Heart right ventricle (tissue), 16 donors: ENCODE data around the gene GPR68. TPM values are rescaled to one million over a fixed set of nuclear protein-coding genes. Genes with fewer than 3 reads are reported as not detected.
A peak's percentile ranks its signal among the peaks of the same experiment; 100 is the strongest.
"Not testable (repeated sequence)": the region's sequence is repeated elsewhere in the genome, so short reads cannot be mapped to it uniquely, and the experiment has no call there.

ENCODE experiments used
- ATAC-seq, 8 donors: fragments of 200-7000 bp; cut with Tn5 transposase; one replicate each; pipeline ENCODE4 v1.9.1; 2020; ENCODE audit warnings: mild to moderate bottlenecking in 8 of 8, moderate library complexity in 8 of 8, moderate number of reproducible peaks in 1 of 8
- DNase-seq, 2 donors: peaks; one replicate each; pipeline ENCODE4 v3.0.0-alpha.2; 2020
- H3K27ac ChIP-seq, 10 donors: fragments of 200-600 bp; sonication (generic) in 2 of 10; one replicate each; pipeline versions ENCODE4 v1.5.0 to v1.8.0; 2020 to 2022; ENCODE audit warnings: mild to moderate bottlenecking in 3 of 10
- H3K27me3 ChIP-seq, 7 donors: fragments of 200-600 bp; one replicate each; pipeline ENCODE4 v1.8.0; 2021 to 2022; ENCODE audit warnings: mild to moderate bottlenecking in 2 of 7
- H3K36me3 ChIP-seq, 9 donors: fragments of 200-600 bp; sonication (generic) in 1 of 9; one replicate each; pipeline versions ENCODE4 v1.5.0 to v1.8.0; 2020 to 2022; ENCODE audit warnings: mild to moderate bottlenecking in 2 of 9
- H3K4me1 ChIP-seq, 9 donors: fragments of 200-600 bp; sonication (generic) in 1 of 9; one replicate each; pipeline versions ENCODE4 v1.5.0 to v1.8.0; 2020 to 2022; ENCODE audit warnings: mild to moderate bottlenecking in 4 of 9
- H3K4me3 ChIP-seq, 10 donors: fragments of 200-600 bp; sonication (generic) in 2 of 10; one replicate each; pipeline versions ENCODE4 v1.5.0 to v1.8.0; 2020 to 2022; ENCODE audit warnings: mild to moderate bottlenecking in 7 of 10, moderate library complexity in 2 of 10
- H3K9me3 ChIP-seq, 11 donors: fragments of 200-600 bp in 10 of 11; sonication (generic) in 2 of 11; one replicate each; pipeline versions ENCODE4 v1.5.0 to v1.8.0; 2013 to 2022; ENCODE audit warnings: mild to moderate bottlenecking in 2 of 11, control low read depth in 1 of 11, moderate library complexity in 1 of 11
- CTCF ChIP-seq, 9 donors: fragments of 200-600 bp; sonication (generic) in 2 of 9; IDR thresholded peaks; one replicate each; pipeline versions ENCODE4 v1.5.0 to v1.8.0; 2021 to 2022; ENCODE audit warnings: antibody characterized with exemption in 9 of 9, mild to moderate bottlenecking in 5 of 9, moderate library complexity in 1 of 9
- WGBS, 2 donors: extraction: QIAGEN DNeasy Blood & Tissue Kit; methylation state at CpG; one replicate each; pipeline ENCODE4 v1.1.7; 2013; ENCODE audit warnings: inconsistent platforms in 1 of 2; 5-methylcytosine and 5-hydroxymethylcytosine counted together
- intact Hi-C, 10 donors: fragments of 100-400 bp; cut with DNase I; formaldehyde crosslinking; loops; one replicate each; pipeline versions ENCODE4 v1.11.1 to v1.14.2; 2022
- polyA plus RNA-seq, 2 donors: library from polyadenylated mRNA; stranded (reverse); fragments of 200-250 nt; gene quantifications; one replicate each; pipeline ENCODE4 v1.2.3, GENCODE V29; 2013
- total RNA-seq, 10 donors: library from RNA; stranded (reverse); fragmentation: NEBNext Ultra II Directional in 3 of 10; extraction: Animal tissue kit (Norgen Biotek cat#: 25700) in 3 of 10; gene quantifications; one replicate each; pipeline versions ENCODE4 v1.2.1 to v1.2.4, GENCODE V29; 2021 to 2023
- donor health status: Arrhythmogenic right ventricular cardiomyopathy.
- donor health status: ischemic (EF 13 %, LVEDD 7.1; RV severe dilation, severe dysfunction).
- donor health status: healthy with polysubstance abuse.
- donor health status: DM: no; HTN: yes; CAD: no.
- donor health status: DM: no; HTN: no; CAD: no.
- donor health status: ischemic (EF 25% LVEDD 6.9; RV normal size, moderate dysfunction).
- donor health status: ischemic (EF 25% LVEDD 5.7; RV mildly dilated, moderate dysfunction).
- donor health status: healthy.
- donor health status: DM: yes; HTN: yes; CAD: no.
- donor health status: Ischemic cardiomyopathy.
- donor health status: ischemic (EF 35%, LVEDD 5.7; RV mildly dilated, moderate dysfunction).
- donor health status: nonischemic (EF 11% LVEDD 7.7; RV severe dilation, severe dysfunction).
- donor health status: DM: yes; HTN: yes; CAD: no.
- donor health status: PGD.
- donor health status: ischemic (EF 29% LVEDD 5.4; RV normal size, mild dysfunction).
- donor health status: nonischemic (EF 23%, LVEDD 6.1; RV moderate dilation, normal function).

Gene GPR68
- total and polyA plus RNA-seq, 12 donors: 0.13 to 2.4 (median 0.29) TPM

GRCh38 chr14:91246051-91246852 lies 1.7 kb upstream of the GPR68 start:
- no peak overlapping the region for H3K4me3 ChIP-seq
- peaks cover 0 to 6% (median 0%) of the 10 kb centered on the region in 11 donors for H3K9me3 ChIP-seq
- ATAC-seq: no peak
- peak overlapping the region in 1 of 10 donors; percentile 64 for H3K27ac ChIP-seq
- intact Hi-C loops: no loop called here
- WGBS, 2 donors: 89 to 97% methylated on average over 15 of the region's 15 CpGs
- peaks cover 0 to 64% (median 3%) of the 10 kb centered on the region in 9 donors for H3K4me1 ChIP-seq
- no peaks in the 10 kb centered on the region for H3K27me3 ChIP-seq
- TF ChIP-seq CTCF (IDR thresholded peaks at IDR 0.05): no peak
- no peak for DNase-seq
- H3K36me3 ChIP-seq: no peaks in the 10 kb centered on the region

GRCh38 chr14:91245616-91246015 lies 1.1 kb upstream of the GPR68 start:
- H3K9me3 ChIP-seq, H3K36me3 ChIP-seq, intact Hi-C loops, DNase-seq, ATAC-seq, H3K27me3 ChIP-seq: not testable (repeated sequence)
- Histone ChIP-seq H3K4me3 (peak overlapping the region in 1 of 10 donors; percentile 2), H3K27ac (peak overlapping the region in 2 of 10 donors; percentile 9 to 84), H3K4me1 (peaks cover 0 to 58% (median 3%) of the 10 kb centered on the region in 9 donors)
- 90 to 97% methylated on average over 8 of the region's 8 CpGs for WGBS, 2 donors

- ATAC-seq: peak in 3 of 8 donors; percentile 21 to 34 (median 29)
- TF ChIP-seq CTCF (IDR thresholded peaks at IDR 0.05): no peak
- H3K27ac ChIP-seq: peak overlapping the region in 3 of 10 donors; percentile 9 to 84 (median 14)
Measured at GRCh38 chr14:91245029-91245428, 525 bp upstream of the GPR68 start.

GRCh38 chr14:91243074-91243471 lies 1.4 kb downstream of the GPR68 start:
- DNase-seq (no peak), ATAC-seq (no peak)
- Histone ChIP-seq H3K36me3 (no peaks in the 10 kb centered on the region), H3K4me3 (peak overlapping the region in 3 of 10 donors; percentile 11 to 47 (median 26)), H3K4me1 (peaks cover 0 to 44% (median 0%) of the 10 kb centered on the region in 9 donors), H3K27me3 (no peaks in the 10 kb centered on the region), H3K27ac (peak overlapping the region in 2 of 10 donors; percentile 11 to 84), H3K9me3 (peaks cover 0 to 6% (median 0%) of the 10 kb centered on the region in 11 donors)
- no peak for TF ChIP-seq CTCF (IDR thresholded peaks at IDR 0.05)
- WGBS, 2 donors: 87 to 90% methylated on average over 6 of the region's 6 CpGs
- intact Hi-C loops: no loop called here

More at GRCh38 chr14:91245029-91245428, 525 bp upstream of the GPR68 start:
- no peaks in the 10 kb centered on the region for H3K36me3 ChIP-seq
- H3K9me3 ChIP-seq: peaks cover 0 to 6% (median 0%) of the 10 kb centered on the region in 11 donors
- H3K4me1 ChIP-seq: peaks cover 0 to 52% (median 0%) of the 10 kb centered on the region in 9 donors
- 85 to 86% methylated on average over 9 of the region's 9 CpGs for WGBS, 2 donors
- intact Hi-C loops: no loop called here
- no peaks in the 10 kb centered on the region for H3K27me3 ChIP-seq
- DNase-seq: no peak
- peak overlapping the region in 3 of 10 donors; percentile 2 to 47 (median 28) for H3K4me3 ChIP-seq
